HL-60 (cell line): Measurements from ENCODE around the gene CD80.

ENCODE experiments used
- DNase-seq, 2 experiments: peaks; one replicate each; pipeline ENCODE4 v3.0.0-alpha.2; 2010 to 2020; ENCODE audit warnings: low read depth in 1 of 2, low spot score in 1 of 2
- H3K27ac ChIP-seq: fragments of 250-450 bp; sonication (Bioruptor Pico); replicated peaks from 2 replicates; pipeline ENCODE4 v1.5.1; 2020; ENCODE audit warnings: mild to moderate bottlenecking, moderate library complexity
- H3K27me3 ChIP-seq: fragments of 250-450 bp; sonication (Bioruptor Pico); 2 replicates; pipeline ENCODE4 v1.5.1; 2021; ENCODE audit warnings: mild to moderate bottlenecking, moderate library complexity; ENCODE audit not compliant: insufficient read depth, poor library complexity, severe bottlenecking
- H3K4me3 ChIP-seq: replicated peaks from 2 replicates; pipeline ENCODE4 v1.5.1; 2011; ENCODE audit warnings: mild to moderate bottlenecking, control low read depth, low read length; ENCODE audit not compliant: insufficient read depth
- GABPA ChIP-seq: IDR thresholded peaks from 2 replicates; pipeline ENCODE4 v1.6.1; 2012; ENCODE audit warnings: low read depth
- POLR2AphosphoS5 ChIP-seq: IDR thresholded peaks from 2 replicates; pipeline ENCODE4 v1.6.1; 2012; ENCODE audit warnings: low read depth
- SPI1 ChIP-seq: IDR thresholded peaks from 2 replicates; pipeline ENCODE4 v1.6.1; 2012; ENCODE audit warnings: low read depth, mild to moderate bottlenecking, borderline replicate concordance
- TF ChIP-seq, protein P1 (sequence below): IDR thresholded peaks from one replicate; pipeline ENCODE4 v1.5.1; 2011; ENCODE audit warnings: low read length, control low read depth, inconsistent platforms; ENCODE audit not compliant: insufficient read depth
- TF ChIP-seq, protein P2 (sequence below): IDR thresholded peaks from 2 replicates; pipeline ENCODE4 v1.6.1; 2012; ENCODE audit warnings: low read depth; ENCODE audit not compliant: insufficient replicate concordance

The CD80 gene

DNA sequence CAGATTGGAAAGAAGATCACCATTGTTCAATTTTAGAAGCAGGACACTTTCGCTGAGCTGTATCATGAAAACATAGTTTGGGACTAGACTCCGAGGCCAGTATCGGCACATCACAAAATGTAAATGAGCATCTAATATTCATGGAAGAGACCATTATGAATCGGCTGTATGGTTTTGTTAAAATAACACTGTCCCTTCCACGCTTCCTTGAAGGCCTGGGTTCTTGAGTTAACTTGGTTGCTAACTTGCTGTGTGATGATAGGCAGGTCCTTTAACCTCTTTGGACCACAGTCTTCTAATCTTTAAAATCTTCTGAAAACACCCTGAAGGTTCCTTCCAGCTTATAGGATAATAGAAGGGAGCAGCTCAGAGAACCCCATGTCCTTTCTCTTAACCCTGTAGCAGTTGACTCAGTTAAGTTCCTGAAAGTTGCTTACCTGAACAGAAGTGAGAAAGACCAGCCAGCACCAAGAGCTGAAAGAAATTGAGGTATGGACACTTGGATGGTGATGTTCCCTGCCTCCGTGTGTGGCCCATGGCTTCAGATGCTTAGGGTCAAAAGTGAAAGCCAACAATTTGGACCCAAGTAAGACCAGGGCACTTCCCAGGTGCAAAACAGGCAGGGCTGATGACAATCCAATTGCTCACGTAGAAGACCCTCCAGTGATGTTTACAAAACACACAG is 2.1 kb downstream of the CD80 start:
- H3K27me3 ChIP-seq, result no peaks in the 10 kb centered on the region
- no peak overlapping the region for H3K4me3 ChIP-seq
- no peak for DNase-seq
- TF ChIP-seq, protein P1, sequence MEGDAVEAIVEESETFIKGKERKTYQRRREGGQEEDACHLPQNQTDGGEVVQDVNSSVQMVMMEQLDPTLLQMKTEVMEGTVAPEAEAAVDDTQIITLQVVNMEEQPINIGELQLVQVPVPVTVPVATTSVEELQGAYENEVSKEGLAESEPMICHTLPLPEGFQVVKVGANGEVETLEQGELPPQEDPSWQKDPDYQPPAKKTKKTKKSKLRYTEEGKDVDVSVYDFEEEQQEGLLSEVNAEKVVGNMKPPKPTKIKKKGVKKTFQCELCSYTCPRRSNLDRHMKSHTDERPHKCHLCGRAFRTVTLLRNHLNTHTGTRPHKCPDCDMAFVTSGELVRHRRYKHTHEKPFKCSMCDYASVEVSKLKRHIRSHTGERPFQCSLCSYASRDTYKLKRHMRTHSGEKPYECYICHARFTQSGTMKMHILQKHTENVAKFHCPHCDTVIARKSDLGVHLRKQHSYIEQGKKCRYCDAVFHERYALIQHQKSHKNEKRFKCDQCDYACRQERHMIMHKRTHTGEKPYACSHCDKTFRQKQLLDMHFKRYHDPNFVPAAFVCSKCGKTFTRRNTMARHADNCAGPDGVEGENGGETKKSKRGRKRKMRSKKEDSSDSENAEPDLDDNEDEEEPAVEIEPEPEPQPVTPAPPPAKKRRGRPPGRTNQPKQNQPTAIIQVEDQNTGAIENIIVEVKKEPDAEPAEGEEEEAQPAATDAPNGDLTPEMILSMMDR, result no peak
- TF ChIP-seq POLR2AphosphoS5 (no peak), SPI1 (no peak), GABPA (no peak)
- TF ChIP-seq, protein P2, sequence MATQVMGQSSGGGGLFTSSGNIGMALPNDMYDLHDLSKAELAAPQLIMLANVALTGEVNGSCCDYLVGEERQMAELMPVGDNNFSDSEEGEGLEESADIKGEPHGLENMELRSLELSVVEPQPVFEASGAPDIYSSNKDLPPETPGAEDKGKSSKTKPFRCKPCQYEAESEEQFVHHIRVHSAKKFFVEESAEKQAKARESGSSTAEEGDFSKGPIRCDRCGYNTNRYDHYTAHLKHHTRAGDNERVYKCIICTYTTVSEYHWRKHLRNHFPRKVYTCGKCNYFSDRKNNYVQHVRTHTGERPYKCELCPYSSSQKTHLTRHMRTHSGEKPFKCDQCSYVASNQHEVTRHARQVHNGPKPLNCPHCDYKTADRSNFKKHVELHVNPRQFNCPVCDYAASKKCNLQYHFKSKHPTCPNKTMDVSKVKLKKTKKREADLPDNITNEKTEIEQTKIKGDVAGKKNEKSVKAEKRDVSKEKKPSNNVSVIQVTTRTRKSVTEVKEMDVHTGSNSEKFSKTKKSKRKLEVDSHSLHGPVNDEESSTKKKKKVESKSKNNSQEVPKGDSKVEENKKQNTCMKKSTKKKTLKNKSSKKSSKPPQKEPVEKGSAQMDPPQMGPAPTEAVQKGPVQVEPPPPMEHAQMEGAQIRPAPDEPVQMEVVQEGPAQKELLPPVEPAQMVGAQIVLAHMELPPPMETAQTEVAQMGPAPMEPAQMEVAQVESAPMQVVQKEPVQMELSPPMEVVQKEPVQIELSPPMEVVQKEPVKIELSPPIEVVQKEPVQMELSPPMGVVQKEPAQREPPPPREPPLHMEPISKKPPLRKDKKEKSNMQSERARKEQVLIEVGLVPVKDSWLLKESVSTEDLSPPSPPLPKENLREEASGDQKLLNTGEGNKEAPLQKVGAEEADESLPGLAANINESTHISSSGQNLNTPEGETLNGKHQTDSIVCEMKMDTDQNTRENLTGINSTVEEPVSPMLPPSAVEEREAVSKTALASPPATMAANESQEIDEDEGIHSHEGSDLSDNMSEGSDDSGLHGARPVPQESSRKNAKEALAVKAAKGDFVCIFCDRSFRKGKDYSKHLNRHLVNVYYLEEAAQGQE, result no peak
- H3K27ac ChIP-seq, result no peak overlapping the region

DNA sequence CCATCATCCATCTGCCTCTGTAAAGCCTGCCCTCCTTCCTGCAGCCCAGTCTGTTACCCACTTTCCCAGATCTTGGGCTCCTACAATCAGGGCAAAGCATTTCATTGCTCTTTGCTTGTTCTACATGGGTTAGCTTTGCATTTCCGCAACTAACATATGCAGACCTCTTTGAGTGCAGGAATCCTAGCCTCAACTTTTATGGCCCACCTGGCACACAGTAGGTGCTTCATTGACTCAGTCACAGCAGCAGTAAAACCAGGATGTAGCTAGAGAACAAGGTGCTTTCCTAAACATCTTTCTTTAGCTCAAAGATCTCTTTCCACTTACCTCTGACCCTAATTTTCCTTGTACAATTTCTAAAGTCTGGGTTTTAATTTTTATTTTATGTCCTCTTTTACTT is 3.5 kb downstream of the CD80 start:
- H3K27ac ChIP-seq, result no peak overlapping the region
- H3K27me3 ChIP-seq, result no peaks in the 10 kb centered on the region
- TF ChIP-seq, protein P1, result no peak
- TF ChIP-seq GABPA (no peak), POLR2AphosphoS5 (no peak), SPI1 (no peak)
- TF ChIP-seq, protein P2, result no peak
- no peak for DNase-seq
- no peak overlapping the region for H3K4me3 ChIP-seq

DNA sequence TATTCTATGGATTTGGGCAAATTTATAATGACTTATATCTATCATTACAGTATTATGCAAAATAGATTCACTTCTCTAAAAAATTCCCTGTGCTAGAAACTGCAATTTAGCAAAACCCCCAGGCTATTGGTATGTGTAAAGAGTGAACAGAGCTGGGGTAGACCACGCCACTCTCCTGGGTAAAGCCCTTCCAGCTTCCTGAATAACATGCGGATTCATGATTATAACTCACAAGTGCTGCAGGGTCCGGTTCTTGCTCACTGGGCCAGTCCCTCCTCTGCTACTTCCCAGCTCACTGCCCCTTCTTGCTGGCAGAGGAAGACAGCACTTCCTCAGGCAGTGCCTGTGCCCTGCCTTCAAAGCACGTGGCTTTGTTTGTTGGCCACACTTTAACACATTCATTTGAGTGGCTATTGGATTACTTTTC is 4.1 kb downstream of the CD80 start:
- no peak overlapping the region for H3K4me3 ChIP-seq
- no peaks in the 10 kb centered on the region for H3K27me3 ChIP-seq
- peak in 1 of 2 experiments; percentile 7 for DNase-seq
- H3K27ac ChIP-seq, result no peak overlapping the region
- TF ChIP-seq, protein P1, result no peak
- TF ChIP-seq, protein P2, result no peak
- TF ChIP-seq SPI1, result peak; percentile 56; the same call in 1 of the 2 replicates
